Measurements from ENCODE around the gene ZDHHC14. TPM values are rescaled to one million over a fixed set of nuclear protein-coding genes. Genes with fewer than 3 reads are reported as not detected.

Gene ZDHHC14
- total RNA-seq, 1 donor from 2014 or later: 23.5 TPM

DNA sequence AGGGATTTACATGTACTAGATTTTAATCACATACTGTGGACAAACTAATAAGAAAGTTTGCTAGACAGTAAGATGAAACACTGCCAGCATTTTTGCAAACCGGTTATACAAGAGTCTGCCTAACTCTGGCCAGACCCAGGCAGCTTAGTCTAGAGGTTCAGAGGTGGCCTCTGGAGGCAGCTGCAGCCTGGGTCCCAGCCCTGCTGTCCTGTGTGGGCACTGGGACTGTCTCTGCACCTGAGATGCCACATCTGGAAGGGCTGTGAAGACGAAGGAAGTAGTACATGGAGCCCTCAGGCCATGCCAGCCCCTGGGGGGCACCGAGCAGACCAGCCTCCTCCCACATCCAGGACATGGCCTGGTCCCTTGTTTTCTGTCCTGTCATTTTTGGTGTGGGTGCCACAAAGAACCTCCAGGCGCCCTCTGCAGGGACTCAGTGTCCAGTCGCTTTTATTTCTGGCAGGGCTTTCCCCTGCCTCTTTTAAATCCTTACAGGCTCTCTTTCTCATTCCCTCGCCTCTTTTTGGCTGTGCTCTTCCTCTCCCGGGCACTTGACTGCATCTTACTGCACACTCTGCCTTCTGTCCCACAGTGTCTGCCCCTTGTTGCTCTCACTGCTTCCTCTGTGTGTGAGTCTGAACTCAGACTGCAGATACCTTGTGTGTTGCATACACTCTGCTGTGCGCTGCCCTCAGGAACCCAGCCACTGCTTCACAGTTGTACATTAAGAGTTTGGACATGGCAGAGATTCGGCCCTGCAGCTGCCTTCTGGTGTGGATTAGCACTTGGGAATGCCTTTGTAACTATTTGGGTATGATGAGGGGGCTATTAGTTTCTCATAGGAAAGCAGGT is 216.7 kb downstream of the ZDHHC14 start:
- DNase-seq (ENCODE audit: low spot score): peak; percentile 79

DNA sequence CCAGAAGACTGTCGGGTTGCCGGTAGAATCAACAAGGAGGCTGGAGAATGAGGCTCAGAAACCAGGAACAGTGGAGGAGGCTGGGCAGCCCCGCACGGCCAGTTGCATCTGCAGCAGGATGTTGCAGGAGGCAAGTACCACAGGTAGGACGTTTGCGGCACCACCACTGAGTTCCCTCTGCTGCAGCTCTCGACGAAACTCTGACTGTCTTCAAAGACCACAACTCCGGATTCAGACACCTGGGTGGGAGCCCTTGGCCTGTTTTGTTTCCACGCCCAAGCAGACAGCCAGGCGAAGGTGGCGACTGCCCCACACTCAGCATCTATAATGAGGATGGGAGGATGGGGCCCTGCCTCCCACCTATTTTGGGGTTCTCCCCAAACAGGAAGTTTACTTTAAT is 218.2 kb downstream of the ZDHHC14 start:
- peak; percentile 34 for DNase-seq (ENCODE audit: low spot score)

DNA sequence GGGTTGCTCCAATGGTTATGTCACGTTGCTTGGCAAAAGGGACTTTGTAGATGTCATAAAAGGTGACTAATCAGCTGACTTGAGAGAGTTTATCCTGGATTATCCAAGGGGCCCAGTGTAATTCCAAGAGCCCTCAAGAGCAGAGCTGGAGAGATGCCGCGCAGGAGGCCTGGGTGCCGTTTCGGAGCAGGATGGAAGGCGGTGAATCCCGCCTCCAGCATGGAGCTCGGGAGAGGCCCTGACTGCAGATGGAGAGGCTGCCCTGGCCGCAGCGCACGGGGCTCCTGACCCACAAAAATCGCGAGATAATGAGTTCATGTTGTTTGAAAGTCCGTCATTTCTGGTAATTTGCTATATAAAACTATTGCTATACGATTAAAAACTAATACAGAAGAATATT is 219.8 kb downstream of the ZDHHC14 start:
- peak; percentile 32 for DNase-seq (ENCODE audit: low spot score)

DNA sequence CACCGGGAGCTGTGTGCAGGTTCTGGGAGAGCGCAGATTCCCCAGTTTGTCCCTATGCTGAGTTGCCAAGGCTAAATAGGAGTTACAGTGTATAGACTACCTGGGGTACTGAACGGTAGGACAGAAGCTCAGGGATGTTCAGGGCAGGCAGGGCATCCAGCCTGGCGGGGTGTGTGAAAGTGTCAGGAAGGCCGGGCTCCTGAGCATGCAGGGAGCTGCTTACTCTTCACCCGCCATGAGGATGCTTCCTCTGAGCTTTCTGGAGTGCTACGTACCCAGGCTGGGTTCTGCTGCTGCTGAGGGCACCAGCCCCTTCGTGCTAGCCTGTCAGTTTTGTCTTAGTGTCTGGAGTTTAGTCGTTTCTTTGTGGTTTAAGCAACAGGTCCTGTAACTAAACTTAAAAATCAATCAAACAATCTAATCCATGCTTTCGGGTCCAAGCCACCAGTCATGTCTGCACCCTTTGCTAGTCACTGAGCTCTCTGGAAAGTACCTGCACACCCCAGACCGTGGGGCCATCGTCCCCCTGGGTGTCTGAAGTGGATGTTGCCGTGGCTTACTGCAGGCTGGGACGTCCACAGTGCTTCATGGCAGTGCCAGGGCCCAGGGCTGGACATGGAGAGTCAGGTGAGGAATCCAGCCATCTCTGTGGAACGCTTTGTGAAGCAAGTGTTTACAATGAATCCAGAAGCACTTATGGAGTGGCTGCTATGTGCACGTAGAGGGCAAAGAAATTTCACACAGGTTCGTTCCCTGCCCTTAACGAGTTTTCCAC is 221.7 kb downstream of the ZDHHC14 start:
- peak; percentile 38 for DNase-seq (ENCODE audit: low spot score)

DNA sequence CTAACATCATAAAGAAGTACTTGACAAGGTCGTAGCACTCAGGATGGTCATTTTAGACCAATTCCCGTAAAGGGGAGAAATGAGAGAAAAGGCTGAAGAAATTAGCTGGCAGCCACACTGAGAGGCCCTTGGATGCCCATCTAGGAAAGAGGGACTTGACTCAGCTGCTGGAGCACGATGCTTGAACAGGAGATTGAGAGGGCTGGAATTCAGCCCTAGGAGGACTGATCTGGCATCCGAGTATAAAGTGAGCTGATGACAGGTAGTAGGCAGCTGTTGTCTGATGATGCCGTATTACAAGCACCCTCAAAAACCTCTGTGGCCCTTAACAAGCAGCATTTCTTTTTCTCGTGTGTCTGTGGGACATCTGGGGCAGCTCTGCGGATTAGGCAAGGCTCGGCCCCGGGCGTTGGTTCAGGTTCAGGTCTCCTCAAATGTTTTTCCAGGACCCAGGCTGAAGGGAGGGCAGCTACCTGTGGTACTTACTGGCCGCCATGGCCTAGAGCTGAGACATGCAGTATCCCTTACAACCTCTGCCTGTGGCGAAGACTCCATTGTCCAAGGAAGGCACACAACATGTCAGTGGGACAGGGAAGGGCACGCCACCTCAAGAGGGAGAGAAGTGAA is 222.4 kb downstream of the ZDHHC14 start:
- DNase-seq (ENCODE audit: low spot score): peak; percentile 29

DNA sequence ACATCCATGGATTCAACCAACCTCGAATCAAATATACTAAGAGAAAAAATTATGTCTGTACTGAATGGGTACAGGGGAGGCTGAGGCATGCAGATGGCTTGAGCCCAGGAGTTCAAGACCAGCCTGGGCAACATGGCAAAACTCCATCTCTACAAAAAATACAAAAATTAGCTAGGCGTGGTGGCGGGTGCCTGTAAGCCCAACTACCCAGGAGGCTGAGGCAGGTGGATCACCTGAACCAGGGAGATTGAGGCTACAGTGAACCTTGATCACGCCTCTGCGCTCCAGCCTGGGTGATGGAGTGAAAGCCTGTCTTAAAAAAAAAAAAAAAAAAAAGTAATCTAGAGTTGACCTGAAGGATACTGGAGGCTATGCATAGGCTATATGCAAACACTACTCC is 223.0 kb downstream of the ZDHHC14 start:
- DNase-seq (ENCODE audit: low spot score): no peak

DNA sequence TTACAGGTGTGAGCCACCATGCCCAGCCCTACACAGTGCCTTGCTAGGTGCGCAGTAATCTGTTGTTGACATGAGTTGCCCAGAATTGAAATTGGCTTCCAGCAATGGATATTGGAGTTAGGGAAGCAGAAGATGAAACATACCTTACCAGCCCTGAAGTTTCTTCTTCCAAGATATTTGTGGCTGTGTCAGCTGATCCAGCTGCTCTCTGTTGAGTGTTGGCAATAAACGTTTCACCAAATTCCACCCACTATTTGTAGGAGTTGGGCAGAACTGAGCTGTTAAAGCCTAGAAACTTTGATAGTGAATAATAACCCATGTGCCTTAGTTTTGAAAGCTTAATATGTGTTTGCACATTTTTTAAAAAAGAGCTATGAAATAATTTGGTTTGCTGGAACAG is 223.8 kb downstream of the ZDHHC14 start:
- peak; percentile 14 for DNase-seq (ENCODE audit: low spot score)

DNA sequence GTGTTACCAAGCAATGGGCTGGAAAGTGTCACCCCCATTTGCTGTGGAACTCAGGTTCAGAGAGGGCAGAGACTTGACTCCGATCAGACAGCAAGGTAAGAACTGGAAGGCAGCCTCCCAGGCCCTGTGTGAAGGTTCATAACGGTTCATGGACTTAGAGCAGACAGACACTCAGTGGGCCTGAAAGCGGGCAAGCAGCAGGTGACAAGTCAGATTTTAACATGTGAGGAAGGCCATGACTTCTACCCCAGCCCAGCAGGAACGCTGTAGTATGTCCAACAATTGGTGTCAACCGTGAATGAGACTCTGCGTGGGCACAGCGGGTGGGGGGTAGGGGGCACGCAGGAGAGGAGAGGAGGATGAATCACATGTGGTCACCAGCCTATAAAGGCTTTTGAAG is 224.5 kb downstream of the ZDHHC14 start:
- DNase-seq (ENCODE audit: low spot score): peak; percentile 18

DNA sequence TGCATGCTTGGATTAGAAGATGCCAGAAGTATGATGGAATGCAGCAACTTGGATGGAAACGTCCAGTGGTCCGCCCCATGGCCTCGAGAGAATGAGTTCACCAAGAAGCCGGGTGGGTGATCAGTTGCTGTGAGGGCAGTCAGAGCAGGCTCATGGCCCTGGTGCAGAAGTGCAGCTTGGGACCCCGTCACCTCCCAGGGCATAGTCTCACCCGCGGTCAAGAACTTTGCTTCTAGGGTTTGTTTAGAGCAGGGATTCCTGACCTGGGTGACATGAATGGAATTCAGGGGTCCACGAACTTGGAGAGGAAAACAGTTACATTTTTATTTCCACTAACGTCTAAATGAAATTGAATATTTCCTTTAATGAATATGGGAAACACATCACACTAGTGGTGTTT is 225.5 kb downstream of the ZDHHC14 start:
- no peak for DNase-seq (ENCODE audit: low spot score)

DNA sequence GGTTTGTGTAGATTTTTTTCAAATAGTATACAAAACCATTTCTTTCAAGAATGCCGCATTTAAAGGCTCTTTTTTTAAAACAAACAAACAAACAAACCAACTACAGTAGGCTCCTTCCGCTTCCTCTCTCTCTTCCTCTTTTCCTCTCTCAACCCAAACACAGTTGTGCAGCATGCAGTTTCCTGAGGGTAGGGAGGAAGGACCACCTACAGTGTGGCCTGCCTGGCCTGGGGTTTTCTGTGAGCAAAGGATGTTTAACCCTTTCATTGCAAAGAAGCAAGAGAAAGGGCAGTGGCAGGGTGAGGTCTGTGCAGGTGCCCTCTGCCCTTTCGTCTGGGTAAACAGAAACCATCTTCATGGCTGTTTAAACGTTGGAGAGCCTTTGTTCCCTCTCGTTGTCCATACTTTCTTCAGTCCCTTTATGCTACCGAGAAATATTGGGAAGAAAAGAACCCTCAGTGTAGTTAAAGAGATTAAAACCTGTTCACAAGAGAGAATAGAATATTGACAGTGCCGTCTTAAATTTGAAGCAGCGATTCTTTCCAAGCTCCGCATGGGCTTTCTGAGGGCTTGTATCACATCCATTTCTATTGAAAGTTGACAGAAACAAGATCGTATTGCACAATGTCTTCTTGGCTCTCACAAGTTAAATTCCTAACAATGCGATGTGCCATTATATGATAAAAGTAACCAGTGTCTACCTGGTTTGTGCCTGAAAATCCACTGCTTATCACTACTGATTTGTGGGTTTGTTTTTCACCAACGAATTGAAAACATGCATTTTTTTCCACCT is 226.5 kb downstream of the ZDHHC14 start:
- DNase-seq (ENCODE audit: low spot score): no peak

DNA sequence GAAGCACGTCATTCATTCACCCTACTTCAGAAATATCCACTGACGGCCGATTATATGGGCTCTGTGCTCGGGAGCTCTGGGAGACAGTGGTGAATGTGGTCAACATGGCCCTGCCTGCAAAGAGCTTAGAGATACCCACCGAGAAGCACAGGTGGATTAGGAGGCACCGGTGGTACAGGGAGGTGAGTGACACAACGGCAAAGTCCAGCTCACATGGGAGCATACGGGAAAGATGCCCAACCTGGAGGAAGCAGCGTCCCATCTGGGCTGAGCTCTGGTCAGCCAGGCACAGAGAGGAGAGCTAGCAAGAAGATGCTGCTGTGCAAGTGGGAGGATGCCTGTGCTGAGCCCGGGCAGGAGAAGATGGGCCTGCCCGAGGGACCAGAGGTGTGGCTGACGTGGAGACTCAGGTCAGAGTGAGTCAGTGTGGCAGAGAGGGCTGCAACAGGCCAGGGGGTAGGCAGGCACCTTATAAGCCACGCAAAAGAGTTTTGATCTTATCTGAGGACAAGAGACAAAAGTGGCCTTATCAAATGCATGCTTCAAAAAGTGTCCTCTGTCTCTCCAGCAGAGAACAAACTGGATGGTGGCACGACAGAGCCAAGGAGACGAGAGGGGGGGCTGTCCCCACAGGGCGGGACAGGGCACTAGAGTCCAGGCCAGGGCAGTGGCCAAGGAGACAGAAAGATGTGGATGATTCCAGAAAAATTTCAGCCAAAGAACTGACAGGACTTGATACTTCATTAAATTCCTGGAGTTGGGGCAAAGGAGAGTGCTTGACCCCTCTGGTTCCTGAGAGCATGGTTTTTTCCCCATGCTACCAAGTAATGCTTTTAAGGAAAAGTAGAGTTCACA is 227.5 kb downstream of the ZDHHC14 start:
- no peak for DNase-seq (ENCODE audit: low spot score)

DNA sequence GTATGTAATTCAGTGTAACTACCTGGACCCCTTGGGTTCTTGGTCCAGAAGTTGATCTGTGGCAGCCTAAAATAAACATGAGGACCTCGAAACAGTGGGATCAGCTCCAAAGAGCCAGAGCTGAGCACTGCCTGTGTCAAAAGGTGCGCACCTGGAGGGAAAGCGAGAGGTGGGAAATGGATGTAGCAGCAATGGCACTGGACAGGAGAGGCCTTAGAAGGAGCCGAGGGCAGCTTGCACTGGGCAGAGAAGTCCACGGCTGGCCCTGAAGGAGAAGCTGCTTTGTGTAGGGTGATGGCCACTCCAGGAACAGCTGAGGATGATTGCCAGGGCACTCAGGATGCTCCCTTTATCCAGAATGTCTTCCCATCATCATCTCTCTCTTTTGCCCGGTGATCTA is 228.1 kb downstream of the ZDHHC14 start:
- DNase-seq (ENCODE audit: low spot score): no peak

DNA sequence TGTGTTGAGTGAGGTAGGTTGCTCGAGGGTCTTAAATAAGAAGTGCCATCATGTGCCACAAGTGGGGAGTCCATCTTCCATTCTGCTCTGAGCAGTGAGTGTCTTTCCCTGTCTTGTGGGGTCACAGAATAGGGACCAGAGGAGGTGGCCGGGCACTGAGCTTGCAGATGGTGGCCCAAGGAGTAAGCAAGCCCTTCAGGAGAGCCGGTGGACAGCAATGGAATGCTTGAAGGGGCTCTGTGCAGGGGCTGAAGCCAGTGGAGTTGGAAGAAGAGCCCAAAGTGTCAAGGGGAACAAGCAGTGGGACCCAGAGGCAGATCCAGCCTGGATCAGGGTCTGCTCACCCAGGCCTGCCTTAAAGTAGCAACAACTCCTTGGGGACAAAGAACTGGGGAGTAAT is 228.6 kb downstream of the ZDHHC14 start:
- no peak for DNase-seq (ENCODE audit: low spot score)

DNA sequence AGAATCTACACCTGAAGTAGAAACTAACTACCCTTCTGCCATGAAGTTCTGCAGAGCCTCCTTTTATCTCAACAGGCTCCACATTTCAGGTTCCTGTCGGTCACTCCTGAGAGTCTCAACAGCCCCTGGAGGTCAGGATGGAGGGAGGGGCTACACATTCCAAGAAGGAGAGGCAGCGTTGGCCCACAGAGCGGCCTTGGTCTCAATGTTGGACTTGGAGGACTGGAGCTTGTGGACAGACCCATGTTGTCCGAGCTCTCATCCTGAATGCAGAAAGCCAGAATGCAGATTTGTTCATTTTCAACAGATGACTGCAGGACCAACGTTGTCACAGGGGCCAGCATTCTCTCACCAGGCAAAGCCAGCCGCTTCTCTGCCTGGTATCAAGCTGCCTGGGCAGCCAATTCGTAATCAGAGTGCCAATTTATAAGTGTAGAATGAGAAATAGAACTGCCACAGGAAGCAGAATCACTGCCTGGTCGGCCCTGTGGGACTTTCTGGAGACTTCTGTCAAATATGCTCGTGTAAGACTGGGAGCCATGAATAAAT is 229.5 kb downstream of the ZDHHC14 start:
- no peak for DNase-seq (ENCODE audit: low spot score)

DNA sequence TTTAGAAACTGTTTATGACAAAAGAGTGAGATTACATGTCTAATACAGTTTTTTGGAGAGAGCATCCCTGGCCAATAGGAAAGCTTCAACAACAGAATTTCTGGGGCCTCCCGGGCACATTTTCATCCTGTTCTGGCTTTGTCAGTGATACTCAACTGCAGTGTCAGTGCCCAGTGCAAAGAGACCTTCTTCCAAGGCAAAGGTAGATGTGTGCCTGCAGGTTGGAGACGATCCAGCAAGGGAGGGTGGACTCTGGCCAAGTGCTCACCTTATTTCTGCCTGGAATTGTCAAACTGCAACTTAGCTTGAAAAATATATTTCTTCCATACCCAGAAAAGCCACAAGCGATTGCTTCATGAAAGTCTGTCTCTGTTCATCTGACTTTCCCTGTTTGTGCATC is 230.4 kb downstream of the ZDHHC14 start:
- DNase-seq (ENCODE audit: low spot score): no peak

DNA sequence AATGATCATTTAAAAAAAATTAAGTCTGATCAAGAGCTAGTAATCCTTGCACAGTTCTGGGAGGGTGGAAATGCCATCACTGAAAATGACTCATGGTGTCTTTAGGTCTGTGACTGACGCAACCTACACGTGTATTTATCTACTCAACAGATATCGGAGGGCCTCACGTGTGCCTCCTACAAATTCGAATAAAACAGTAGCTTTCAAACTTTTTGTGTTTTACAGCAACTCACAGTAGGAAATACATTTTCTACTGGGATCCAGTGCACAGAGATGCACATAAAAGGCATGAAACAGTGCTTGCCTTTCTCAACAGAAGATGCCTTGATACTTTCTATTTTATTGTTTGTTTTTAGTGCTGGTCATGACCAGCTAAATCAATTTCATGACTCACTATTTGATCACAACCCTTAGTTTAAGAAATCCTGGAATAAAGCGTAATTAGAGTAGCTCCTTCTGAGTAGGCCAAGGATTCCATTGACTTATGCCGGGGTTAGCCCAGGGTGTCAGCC is 232.1 kb downstream of the ZDHHC14 start:
- no peak for DNase-seq (ENCODE audit: low spot score)

DNA sequence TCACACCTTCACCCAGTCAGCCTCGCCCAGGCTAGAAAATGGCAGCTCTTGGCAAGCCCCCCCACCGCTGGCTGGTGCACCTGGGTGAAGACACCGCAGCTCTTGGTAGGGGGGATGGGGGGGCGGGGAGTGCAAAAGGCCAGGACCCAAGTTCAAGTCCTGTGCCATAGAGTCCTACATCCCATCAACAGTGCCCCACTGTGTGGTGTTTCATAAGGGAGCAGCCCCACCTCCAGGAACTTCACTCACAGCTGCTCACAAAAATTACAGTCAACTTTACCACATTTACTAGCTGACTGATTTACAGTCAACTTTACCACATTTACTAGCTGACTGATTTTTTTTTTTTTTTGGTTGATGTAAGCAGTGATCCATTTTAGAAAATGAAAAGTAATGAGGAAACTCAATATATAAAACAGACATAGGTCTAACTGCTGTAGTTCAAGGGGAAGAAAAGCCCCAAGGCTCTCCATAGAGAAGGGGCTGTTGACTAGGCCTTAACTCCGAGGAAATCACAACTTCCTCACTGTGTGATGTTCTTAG is 233.1 kb downstream of the ZDHHC14 start:
- no peak for DNase-seq (ENCODE audit: low spot score)

DNA sequence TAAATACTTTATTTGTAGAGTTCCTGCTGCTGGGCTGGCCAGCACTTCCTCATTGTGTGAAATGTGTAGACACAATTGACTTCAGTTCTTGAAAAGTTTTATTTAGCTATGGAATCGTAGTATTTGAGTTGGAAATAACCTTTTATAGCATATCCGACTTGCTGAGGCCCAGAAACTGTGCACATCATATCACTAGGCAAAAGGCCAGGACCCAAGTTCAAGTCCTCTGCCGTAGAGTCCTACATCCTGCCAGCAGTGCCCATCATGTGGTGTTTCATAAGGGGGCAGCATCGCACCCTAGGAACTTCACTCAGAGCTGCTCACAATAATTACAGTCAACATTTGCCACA is 234.4 kb downstream of the ZDHHC14 start:
- DNase-seq (ENCODE audit: low spot score): no peak

DNA sequence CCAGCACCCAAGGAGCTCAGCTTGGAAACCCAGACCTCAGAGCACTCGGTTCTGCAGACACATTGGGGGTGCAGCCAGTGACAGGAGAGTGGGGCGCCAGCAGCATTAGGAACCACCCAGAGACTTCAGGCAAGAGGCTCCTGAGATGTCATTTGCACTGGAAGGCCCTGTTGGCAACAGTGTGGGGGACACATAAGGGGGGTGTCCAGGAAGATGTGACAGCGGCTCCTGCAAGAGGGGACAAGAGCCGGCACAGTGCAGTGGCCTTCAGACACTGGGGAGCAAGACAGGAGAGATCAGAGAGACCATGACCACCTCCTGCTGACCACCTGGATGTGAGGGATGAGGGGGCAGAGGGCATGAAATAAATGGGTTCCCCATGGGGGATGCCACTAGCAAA is 235.0 kb downstream of the ZDHHC14 start:
- no peak for DNase-seq (ENCODE audit: low spot score)

DNA sequence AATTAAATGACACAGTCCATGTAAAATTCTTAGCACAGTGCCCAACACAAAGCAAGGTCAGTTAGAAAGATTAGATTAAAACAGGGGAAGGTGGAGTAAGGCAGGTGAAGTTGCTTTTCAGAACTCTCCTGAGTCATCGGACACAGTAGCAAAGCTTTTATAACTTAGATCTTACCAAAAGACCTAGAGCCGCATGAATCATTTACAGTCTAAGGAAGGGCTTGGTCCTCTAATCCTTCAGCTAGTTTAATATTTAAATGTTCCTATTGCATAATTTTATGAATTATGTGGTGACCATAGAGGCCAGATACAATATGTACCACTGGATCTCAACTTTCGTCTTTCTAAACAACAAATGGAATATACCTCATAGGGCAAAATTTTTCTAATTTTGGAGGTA is 240.0 kb downstream of the ZDHHC14 start:
- no peak for DNase-seq (ENCODE audit: low spot score)
